Mesenchymal stem cell (in vitro differentiated cells and primary cell): ENCODE data around the gene OBSL1.

ENCODE experiments used
- DNase-seq: peaks from one replicate; pipeline ENCODE4 v3.0.0-alpha.2; 2013
- H2AFZ ChIP-seq: one replicate; pipeline ENCODE4 v1.6.1; 2013; ENCODE audit warnings: low read depth, mild to moderate bottlenecking, control low read depth, inconsistent platforms, low read length, moderate library complexity
- H2AK5ac ChIP-seq: 2 replicates; pipeline ENCODE4 v1.6.1; 2013; ENCODE audit warnings: low read length, moderate library complexity, mild to moderate bottlenecking, inconsistent platforms; ENCODE audit not compliant: severe bottlenecking
- H2BK120ac ChIP-seq: one replicate; pipeline ENCODE4 v1.6.1; 2013; ENCODE audit warnings: low read depth, mild to moderate bottlenecking, inconsistent platforms, low read length, moderate library complexity
- H2BK12ac ChIP-seq, 2 experiments: one replicate each; pipeline ENCODE4 v1.6.1; 2013; ENCODE audit warnings: inconsistent platforms in 2 of 2, low read length in 2 of 2, mild to moderate bottlenecking in 2 of 2, moderate library complexity in 2 of 2, control low read depth in 1 of 2
- H2BK15ac ChIP-seq: one replicate; pipeline ENCODE4 v1.6.1; 2013; ENCODE audit warnings: mild to moderate bottlenecking, low read depth, inconsistent platforms; ENCODE audit not compliant: poor library complexity, severe bottlenecking
- H2BK5ac ChIP-seq: 2 replicates; pipeline ENCODE4 v1.6.1; 2013; ENCODE audit warnings: low read depth, mild to moderate bottlenecking, low read length, control low read depth, inconsistent platforms; ENCODE audit not compliant: poor library complexity, severe bottlenecking
- H3K14ac ChIP-seq, 2 experiments: one replicate each; pipeline ENCODE4 v1.6.1; 2013; ENCODE audit warnings: inconsistent platforms in 2 of 2, low read length in 2 of 2, control low read depth in 1 of 2, mild to moderate bottlenecking in 1 of 2, moderate library complexity in 1 of 2
- H3K18ac ChIP-seq, 2 experiments: one replicate each; pipeline ENCODE4 v1.6.1; 2013; ENCODE audit warnings: inconsistent platforms in 2 of 2, low read length in 2 of 2, control low read depth in 1 of 2, low read depth in 1 of 2, mild to moderate bottlenecking in 1 of 2
- H3K23ac ChIP-seq, 2 experiments: one replicate each; pipeline ENCODE4 v1.6.1; 2013; ENCODE audit warnings: inconsistent platforms in 2 of 2, low read length in 2 of 2, mild to moderate bottlenecking in 2 of 2, moderate library complexity in 2 of 2, control low read depth in 1 of 2
- H3K27ac ChIP-seq: 2 replicates; pipeline ENCODE4 v1.5.1; 2013; ENCODE audit warnings: mild to moderate bottlenecking, moderate library complexity, low read length, control low read depth, inconsistent platforms; ENCODE audit not compliant: poor library complexity, severe bottlenecking
- H3K27me3 ChIP-seq, 2 experiments: 2 replicates each; pipeline versions ENCODE4 v1.6.1 to v1.7.0; 2013; ENCODE audit warnings: low read length in 2 of 2, mild to moderate bottlenecking in 2 of 2, moderate library complexity in 2 of 2, control low read depth in 1 of 2, inconsistent platforms in 1 of 2; ENCODE audit not compliant: control insufficient read depth in 1 of 2, insufficient read depth in 1 of 2
- H3K36me3 ChIP-seq, 2 experiments: 2 replicates each; pipeline versions ENCODE4 v1.6.1 to v1.7.0; 2013; ENCODE audit warnings: low read length in 2 of 2, control low read depth in 1 of 2, inconsistent platforms in 1 of 2, low read depth in 1 of 2, mild to moderate bottlenecking in 1 of 2; ENCODE audit not compliant: insufficient read depth in 2 of 2, control insufficient read depth in 1 of 2
- H3K4ac ChIP-seq, 2 experiments: one replicate each; pipeline ENCODE4 v1.6.1; 2013; ENCODE audit warnings: inconsistent platforms in 2 of 2, low read length in 2 of 2, mild to moderate bottlenecking in 2 of 2, moderate library complexity in 2 of 2, control low read depth in 1 of 2, low read depth in 1 of 2
- H3K4me1 ChIP-seq: 2 replicates; pipeline ENCODE4 v1.6.1; 2013; ENCODE audit warnings: low read depth, low read length, control low read depth; ENCODE audit not compliant: control insufficient read depth, insufficient read depth
- H3K4me2 ChIP-seq: 2 replicates; pipeline ENCODE4 v1.6.1; 2013; ENCODE audit warnings: low read length, mild to moderate bottlenecking, inconsistent platforms; ENCODE audit not compliant: poor library complexity, severe bottlenecking
- H3K4me3 ChIP-seq, 2 experiments: 2 replicates each; pipeline versions ENCODE4 v1.5.1 to v1.7.0; 2013; ENCODE audit warnings: low read length in 2 of 2, mild to moderate bottlenecking in 2 of 2, control low read depth in 1 of 2, low read depth in 1 of 2; ENCODE audit not compliant: insufficient read depth in 1 of 2
- H3K79me1 ChIP-seq: replicated peaks from 2 replicates; pipeline ENCODE4 v1.6.1; 2013; ENCODE audit warnings: mild to moderate bottlenecking, control low read depth, low read length, inconsistent platforms; ENCODE audit not compliant: poor library complexity, severe bottlenecking
- H3K9ac ChIP-seq: 2 replicates; pipeline ENCODE4 v1.7.0; 2013; ENCODE audit warnings: mild to moderate bottlenecking, low read length, moderate library complexity
- H3K9me3 ChIP-seq: 2 replicates; pipeline ENCODE4 v1.7.0; 2013; ENCODE audit warnings: mild to moderate bottlenecking, low read length; ENCODE audit not compliant: control insufficient read depth
- H4K8ac ChIP-seq: one replicate; pipeline ENCODE4 v1.6.1; 2013; ENCODE audit warnings: inconsistent platforms, mild to moderate bottlenecking, low read length, moderate library complexity
- H4K91ac ChIP-seq: one replicate; pipeline ENCODE4 v1.6.1; 2013; ENCODE audit warnings: mild to moderate bottlenecking, low read length, inconsistent platforms
- WGBS: methylation state at CpG from one replicate; pipeline ENCODE4 v1.1.7; 2013; ENCODE audit warnings: mixed read lengths; 5-methylcytosine and 5-hydroxymethylcytosine counted together

OBSL1 gene

GRCh38 chr2:219517954-219518778 lies 53.2 kb downstream of the OBSL1 start:
- no peak overlapping the region for H2BK12ac ChIP-seq
- H2BK5ac ChIP-seq = no peak overlapping the region
- H3K36me3 ChIP-seq = peaks cover 0 to 4% of the 10 kb centered on the region in 2 experiments
- H4K91ac ChIP-seq = no peak overlapping the region
- no peak overlapping the region for H3K4me3 ChIP-seq
- H3K23ac ChIP-seq = no peak overlapping the region
- no peak overlapping the region for H3K4me2 ChIP-seq
- H4K8ac ChIP-seq = no peak overlapping the region
- H2AFZ ChIP-seq = no peak overlapping the region
- no peak overlapping the region for H2BK120ac ChIP-seq
- DNase-seq = no peak
- peaks cover 41 to 50% of the 10 kb centered on the region in 2 experiments for H3K27me3 ChIP-seq
- 62% methylated on average over 10 of the region's 10 CpGs for WGBS
- H2BK15ac ChIP-seq = no peak overlapping the region
- no peak overlapping the region for H3K14ac ChIP-seq
- H3K4ac ChIP-seq = no peak overlapping the region
- peaks cover 35% of the 10 kb centered on the region for H3K4me1 ChIP-seq
- no peaks in the 10 kb centered on the region for H3K79me1 ChIP-seq
- no peak overlapping the region for H3K9ac ChIP-seq
- no peak overlapping the region for H3K27ac ChIP-seq
- H3K18ac ChIP-seq = no peak overlapping the region
- no peak overlapping the region for H2AK5ac ChIP-seq
- no peaks in the 10 kb centered on the region for H3K9me3 ChIP-seq

GRCh38 chr2:219516888-219517287 lies 54.5 kb downstream of the OBSL1 start:
- Histone ChIP-seq H3K27ac (no peak overlapping the region), H2BK5ac (no peak overlapping the region), H3K9ac (no peak overlapping the region), H3K36me3 (peaks cover 0 to 4% of the 10 kb centered on the region in 2 experiments), H3K27me3 (peaks cover 54 to 63% of the 10 kb centered on the region in 2 experiments), H4K91ac (no peak overlapping the region), H2BK15ac (no peak overlapping the region), H3K14ac (no peak overlapping the region), H3K4me3 (no peak overlapping the region), H2BK120ac (no peak overlapping the region), H3K4me1 (peaks cover 27% of the 10 kb centered on the region), H3K9me3 (no peaks in the 10 kb centered on the region), H3K23ac (no peak overlapping the region), H4K8ac (no peak overlapping the region), H3K18ac (no peak overlapping the region), H2BK12ac (no peak overlapping the region), H3K4ac (no peak overlapping the region), H2AK5ac (no peak overlapping the region), H3K79me1 (no peaks in the 10 kb centered on the region), H3K4me2 (no peak overlapping the region), H2AFZ (no peak overlapping the region)
- DNase-seq = no peak
- WGBS = 88% methylated on average over 7 of the region's 7 CpGs

- Histone ChIP-seq H3K36me3 (peaks cover 0 to 4% of the 10 kb centered on the region in 2 experiments), H3K4me2 (no peak overlapping the region), H3K4ac (no peak overlapping the region), H4K8ac (no peak overlapping the region), H3K9ac (no peak overlapping the region), H2BK15ac (no peak overlapping the region), H3K27ac (no peak overlapping the region), H3K23ac (peak overlapping the region in 1 of 2 experiments; percentile 78), H2BK120ac (no peak overlapping the region), H2BK5ac (no peak overlapping the region), H3K27me3 (peaks cover 61 to 71% of the 10 kb centered on the region in 2 experiments), H3K18ac (no peak overlapping the region), H2AK5ac (no peak overlapping the region), H2BK12ac (no peak overlapping the region), H4K91ac (no peak overlapping the region), H2AFZ (no peak overlapping the region), H3K14ac (no peak overlapping the region), H3K9me3 (no peaks in the 10 kb centered on the region), H3K4me1 (peaks cover 20% of the 10 kb centered on the region), H3K79me1 (no peaks in the 10 kb centered on the region), H3K4me3 (peak overlapping the region in 1 of 2 experiments; percentile 24)
- no peak for DNase-seq
- 84% methylated on average over 17 of the region's 17 CpGs for WGBS
These were observed 55.3 kb downstream of the OBSL1 start for GRCh38 chr2:219515874-219516629.

GRCh38 chr2:219514836-219515235 lies 56.5 kb downstream of the OBSL1 start:
- H3K14ac ChIP-seq = no peak overlapping the region
- no peak overlapping the region for H2AFZ ChIP-seq
- no peak overlapping the region for H4K8ac ChIP-seq
- no peak overlapping the region for H3K23ac ChIP-seq
- H3K4ac ChIP-seq = no peak overlapping the region
- H2BK120ac ChIP-seq = no peak overlapping the region
- H3K4me3 ChIP-seq = no peak overlapping the region
- peaks cover 21% of the 10 kb centered on the region for H3K4me1 ChIP-seq
- H3K9me3 ChIP-seq = no peaks in the 10 kb centered on the region
- no peaks in the 10 kb centered on the region for H3K79me1 ChIP-seq
- WGBS = 93% methylated on average over 21 of the region's 21 CpGs
- no peak overlapping the region for H3K4me2 ChIP-seq
- peaks cover 0 to 4% of the 10 kb centered on the region in 2 experiments for H3K36me3 ChIP-seq
- H3K18ac ChIP-seq = no peak overlapping the region
- no peak overlapping the region for H2BK12ac ChIP-seq
- no peak overlapping the region for H2AK5ac ChIP-seq
- H3K27ac ChIP-seq = no peak overlapping the region
- no peak overlapping the region for H3K9ac ChIP-seq
- no peak overlapping the region for H2BK15ac ChIP-seq
- peaks cover 70 to 80% of the 10 kb centered on the region in 2 experiments for H3K27me3 ChIP-seq
- no peak overlapping the region for H2BK5ac ChIP-seq
- no peak overlapping the region for H4K91ac ChIP-seq
- no peak for DNase-seq
